Ishikawa (cell line): ENCODE measurements around the gene SPINK4.

ENCODE experiments used
- CEBPB ChIP-seq: IDR thresholded peaks from 2 replicates; pipeline ENCODE4 v1.6.1; 2012
- CREB1 ChIP-seq: IDR thresholded peaks from 2 replicates; pipeline ENCODE4 v1.6.1; 2012; ENCODE audit warnings: low read depth
- EGR1 ChIP-seq: IDR thresholded peaks from 2 replicates; pipeline ENCODE4 v1.6.1; 2012
- EP300 ChIP-seq: IDR thresholded peaks from 2 replicates; pipeline ENCODE4 v1.6.1; 2012; ENCODE audit warnings: borderline replicate concordance
- FOXM1 ChIP-seq: IDR thresholded peaks from 2 replicates; pipeline ENCODE4 v1.6.1; 2012; ENCODE audit warnings: low read depth, borderline replicate concordance
- MAX ChIP-seq: IDR thresholded peaks from 2 replicates; pipeline ENCODE4 v1.6.1; 2012
- NFIC ChIP-seq: IDR thresholded peaks from 2 replicates; pipeline ENCODE4 v1.6.1; 2012
- RAD21 ChIP-seq: IDR thresholded peaks from 2 replicates; pipeline ENCODE4 v1.6.1; 2012; ENCODE audit warnings: low read depth
- REST ChIP-seq: IDR thresholded peaks from 2 replicates; pipeline ENCODE4 v1.6.1; 2012; ENCODE audit warnings: low read depth, mild to moderate bottlenecking
- TAF1 ChIP-seq: IDR thresholded peaks from 2 replicates; pipeline ENCODE4 v1.6.1; 2012; ENCODE audit warnings: low read depth, mild to moderate bottlenecking
- TCF12 ChIP-seq: IDR thresholded peaks from 2 replicates; pipeline ENCODE4 v1.6.1; 2012; ENCODE audit warnings: low read depth
- TEAD4 ChIP-seq: IDR thresholded peaks from 2 replicates; pipeline ENCODE4 v1.6.1; 2012
- USF1 ChIP-seq: IDR thresholded peaks from 2 replicates; pipeline ENCODE4 v1.6.1; 2012
- YY1 ChIP-seq: IDR thresholded peaks from 2 replicates; pipeline ENCODE4 v1.6.1; 2012; ENCODE audit warnings: low read depth
- ZBTB7A ChIP-seq: IDR thresholded peaks from 2 replicates; pipeline ENCODE4 v1.6.1; 2012; ENCODE audit warnings: low read depth

Gene SPINK4

GRCh38 chr9:33250458-33250995 is 10.6 kb downstream of the SPINK4 start:
- TF ChIP-seq CREB1: no peak
- no peak for TF ChIP-seq REST
- TF ChIP-seq MAX: no peak
- no peak for TF ChIP-seq CEBPB
- TF ChIP-seq TAF1: no peak
- no peak for TF ChIP-seq EP300
- no peak for TF ChIP-seq NFIC

GRCh38 chr9:33254211-33254610 is 14.2 kb downstream of the SPINK4 start:
- TF ChIP-seq MAX (no peak), USF1 (no peak), CEBPB (no peak), CREB1 (no peak), EP300 (no peak), ZBTB7A (no peak)

GRCh38 chr9:33255014-33255413 is 15.0 kb downstream of the SPINK4 start:
- TF ChIP-seq TCF12 (no peak), NFIC (no peak), EP300 (no peak), MAX (no peak), REST (no peak), CEBPB (no peak), EGR1 (no peak), YY1 (no peak), USF1 (no peak)

GRCh38 chr9:33255471-33255870 is 15.5 kb downstream of the SPINK4 start:
- TF ChIP-seq EGR1 (no peak), USF1 (no peak), CREB1 (no peak), TAF1 (no peak), YY1 (no peak), EP300 (no peak), MAX (no peak), CEBPB (no peak), FOXM1 (no peak), RAD21 (no peak), ZBTB7A (no peak), TEAD4 (no peak), TCF12 (no peak), NFIC (no peak), REST (no peak)
